MCF 10A (cell line): ENCODE data around the gene XRCC3. TPM values are rescaled to one million over a fixed set of nuclear protein-coding genes. Genes with fewer than 3 reads are reported as not detected.

Experiments used
- BruUV-seq: library from RNA; stranded (reverse); fragments of 400-500 nt; replicated peaks from 2 replicates; lab custom pipeline; 2021; lab: Mats Ljungman, UMichigan
- CTCF ChIA-PET: fragments of 300-600 bp; sonication (Branson Sonifier 250); formaldehyde crosslinking; extraction: SDS; loops from one replicate; lab custom pipeline; 2021; ENCODE audit warnings: antibody characterized with exemption, inconsistent platforms; lab: Yijun Ruan, JAX
- POLR2A ChIA-PET: fragments of 300-600, 350-650 bp; sonication (Branson Sonifier 250); formaldehyde crosslinking; extraction: SDS; loops from one replicate; lab custom pipeline; 2020; ENCODE audit warnings: antibody characterized with exemption, inconsistent platforms; lab: Yijun Ruan, JAX
- DNase-seq: peaks from one replicate; pipeline ENCODE4 v3.0.0-alpha.2; 2018; ENCODE audit not compliant: unreplicated experiment
- H3K27ac Mint-ChIP-seq: one replicate; pipeline ENCODE4 v1.8.0; 2022; ENCODE audit warnings: mild to moderate bottlenecking, low read depth, mixed read lengths; ENCODE audit not compliant: unreplicated experiment
- H3K27me3 Mint-ChIP-seq: one replicate; pipeline ENCODE4 v1.8.0; 2022; ENCODE audit warnings: mixed read lengths; ENCODE audit not compliant: insufficient read depth, unreplicated experiment
- H3K36me3 Mint-ChIP-seq: one replicate; pipeline ENCODE4 v1.8.0; 2022; ENCODE audit warnings: mild to moderate bottlenecking, moderate library complexity, mixed read lengths; ENCODE audit not compliant: insufficient read depth, unreplicated experiment
- H3K4me1 Mint-ChIP-seq: one replicate; pipeline ENCODE4 v1.8.0; 2022; ENCODE audit warnings: mixed read lengths; ENCODE audit not compliant: insufficient read depth, unreplicated experiment
- H3K4me3 Mint-ChIP-seq: one replicate; pipeline ENCODE4 v1.8.0; 2022; ENCODE audit warnings: mild to moderate bottlenecking, moderate library complexity, mixed read lengths; ENCODE audit not compliant: unreplicated experiment
- H3K9me3 Mint-ChIP-seq: one replicate; pipeline ENCODE4 v1.8.0; 2022; ENCODE audit warnings: mixed read lengths; ENCODE audit not compliant: unreplicated experiment
- CTCF ChIP-seq: fragments of 200-600 bp; IDR thresholded peaks from one replicate; pipeline ENCODE4 v1.8.0; 2022; ENCODE audit warnings: antibody characterized with exemption, mild to moderate bottlenecking; ENCODE audit not compliant: unreplicated experiment
- intact Hi-C: fragments of 100-400 bp; cut with micrococcal nuclease; formaldehyde crosslinking; loops from 2 replicates; pipeline ENCODE4 v1.14.1; 2022
- total RNA-seq: library from RNA; stranded (reverse); gene quantifications from 2 replicates; pipeline ENCODE4 v1.2.3, GENCODE V29; 2022

Gene XRCC3
- total RNA-seq, 1 experiment from 2014 or later = 17.5 TPM

- no peak for DNase-seq
- peaks cover 5% of the 10 kb centered on the region for H3K36me3 Mint-ChIP-seq
- H3K4me3 Mint-ChIP-seq = no peak overlapping the region
- POLR2A ChIA-PET = no interaction called here
- CTCF ChIA-PET = no interaction called here
- no peaks in the 10 kb centered on the region for H3K27me3 Mint-ChIP-seq
- no peak overlapping the region for H3K27ac Mint-ChIP-seq
- intact Hi-C loops = no loop called here
- no TSS peak for BruUV-seq
- TF ChIP-seq CTCF = no peak
- peaks cover 4% of the 10 kb centered on the region for H3K4me1 Mint-ChIP-seq
- no peaks in the 10 kb centered on the region for H3K9me3 Mint-ChIP-seq
Observed at GRCh38 chr14:103762036-103762435, 46.8 kb upstream of the XRCC3 start.

GRCh38 chr14:103758059-103758776, 43.0 kb upstream of the XRCC3 start:
- no peak for TF ChIP-seq CTCF
- Mint-ChIP-seq H3K4me1 (peaks cover 4% of the 10 kb centered on the region), H3K9me3 (no peaks in the 10 kb centered on the region), H3K27me3 (no peaks in the 10 kb centered on the region), H3K36me3 (peaks cover 4% of the 10 kb centered on the region), H3K4me3 (no peak overlapping the region), H3K27ac (no peak overlapping the region)
- intact Hi-C loops = no loop called here
- CTCF ChIA-PET = interaction anchor here (0.6 to 0.7 kb wide), 2 partner anchors 13 to 251 kb away, joined by 3 to 4 read pairs; no protein-coding TSS in a partner anchor
- no TSS peak for BruUV-seq
- POLR2A ChIA-PET = no interaction called here
- DNase-seq = no peak

- TF ChIP-seq CTCF = no peak
- no peak for DNase-seq
- H3K27me3 Mint-ChIP-seq = no peaks in the 10 kb centered on the region
- no peak overlapping the region for H3K27ac Mint-ChIP-seq
- no TSS peak for BruUV-seq
- H3K4me1 Mint-ChIP-seq = no peaks in the 10 kb centered on the region
- peaks cover 10% of the 10 kb centered on the region for H3K36me3 Mint-ChIP-seq
- no peaks in the 10 kb centered on the region for H3K9me3 Mint-ChIP-seq
- no peak overlapping the region for H3K4me3 Mint-ChIP-seq
- intact Hi-C loops = no loop called here
- ChIA-PET CTCF (no interaction called here), POLR2A (no interaction called here)
Observed at GRCh38 chr14:103755060-103755459, 39.8 kb upstream of the XRCC3 start.

GRCh38 chr14:103753774-103754173, 38.5 kb upstream of the XRCC3 start:
- no peak overlapping the region for H3K4me3 Mint-ChIP-seq
- ChIA-PET POLR2A (interaction anchor here (0.6 kb wide), 1 partner anchor 177 kb away, joined by 3 read pairs; no protein-coding TSS in a partner anchor), CTCF (interaction anchor here (0.6 kb wide), 2 partner anchors 83 to 1736 kb away, joined by 3 read pairs; no protein-coding TSS in a partner anchor)
- no peaks in the 10 kb centered on the region for H3K27me3 Mint-ChIP-seq
- no peaks in the 10 kb centered on the region for H3K9me3 Mint-ChIP-seq
- no TSS peak for BruUV-seq
- intact Hi-C loops = no loop called here
- no peaks in the 10 kb centered on the region for H3K4me1 Mint-ChIP-seq
- no peak overlapping the region for H3K27ac Mint-ChIP-seq
- peaks cover 10% of the 10 kb centered on the region for H3K36me3 Mint-ChIP-seq
- TF ChIP-seq CTCF = no peak
- DNase-seq = no peak
